ENCODE results near the gene RBMS3.
"Not testable (repeated sequence)": the region's sequence is repeated elsewhere in the genome, so short reads cannot be mapped to it uniquely, and the experiment has no call there.

Gene RBMS3

GRCh38 chr3:29393946-29394345, 113.1 kb downstream of the RBMS3 start:
- not testable (repeated sequence) for DNase-seq

DNA sequence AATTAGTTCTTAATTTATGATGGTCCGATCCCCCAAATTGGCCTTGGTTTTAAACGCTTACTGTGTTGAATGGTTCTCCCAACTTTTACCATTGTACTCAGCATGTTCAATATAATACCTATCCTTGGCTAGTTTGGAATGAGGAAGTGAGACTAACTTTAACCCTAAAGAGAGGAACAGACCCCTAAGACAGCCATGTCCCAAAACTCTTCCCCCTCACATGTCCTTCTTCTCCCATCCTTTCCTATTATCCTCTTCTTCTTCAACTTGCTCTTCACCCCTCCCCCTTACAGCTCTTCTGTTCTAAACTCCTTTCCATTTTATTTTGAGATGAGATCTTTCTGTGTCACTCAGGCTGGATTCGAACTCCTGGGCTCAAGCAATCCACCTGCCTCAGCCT, 116.5 kb downstream of the RBMS3 start:
- no peak for DNase-seq

DNA sequence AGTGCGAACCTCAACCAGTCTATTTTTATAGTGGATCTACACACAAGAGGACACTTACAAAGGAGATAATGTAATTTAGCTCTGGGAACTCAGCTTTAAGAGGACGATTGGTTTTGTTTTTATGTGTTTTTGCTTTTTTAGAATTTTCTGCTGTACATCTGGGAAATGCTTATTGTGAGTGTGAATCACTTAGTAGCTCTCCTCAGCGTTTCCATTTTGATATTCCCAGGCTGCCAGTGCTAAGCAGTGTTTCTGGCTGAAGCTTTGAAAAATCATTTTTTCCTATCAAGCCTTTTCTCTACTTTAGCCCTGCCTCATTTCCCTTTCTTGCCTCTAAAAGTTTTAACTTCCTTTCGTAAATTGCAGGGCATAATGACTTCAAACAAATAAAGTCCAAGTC, 117.9 kb downstream of the RBMS3 start:
- DNase-seq: no peak

DNA sequence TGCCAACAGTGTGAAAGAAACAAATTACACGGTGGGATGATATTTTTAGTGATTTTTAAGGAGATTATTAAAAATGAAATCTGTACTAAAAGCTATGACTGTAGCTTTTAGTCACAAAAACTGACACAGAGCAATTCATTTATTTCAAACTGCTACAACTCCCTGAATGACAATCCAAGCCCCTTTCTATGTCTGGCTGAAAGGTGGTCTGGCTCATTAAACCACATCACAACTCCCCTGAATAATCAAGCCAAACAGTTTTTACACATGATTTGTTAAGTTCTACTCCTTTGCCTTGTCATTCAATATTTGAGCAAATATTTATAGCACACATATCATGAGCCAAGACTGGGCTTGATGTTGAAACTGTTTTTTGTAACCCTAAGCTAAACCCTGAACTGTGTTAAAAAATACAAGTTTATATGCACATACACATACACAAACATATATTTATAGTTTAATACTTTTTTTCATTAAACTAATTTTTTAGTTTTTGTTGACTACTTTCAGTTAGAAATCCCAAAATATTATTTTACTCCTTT, 125.5 kb downstream of the RBMS3 start:
- DNase-seq: no peak

DNA sequence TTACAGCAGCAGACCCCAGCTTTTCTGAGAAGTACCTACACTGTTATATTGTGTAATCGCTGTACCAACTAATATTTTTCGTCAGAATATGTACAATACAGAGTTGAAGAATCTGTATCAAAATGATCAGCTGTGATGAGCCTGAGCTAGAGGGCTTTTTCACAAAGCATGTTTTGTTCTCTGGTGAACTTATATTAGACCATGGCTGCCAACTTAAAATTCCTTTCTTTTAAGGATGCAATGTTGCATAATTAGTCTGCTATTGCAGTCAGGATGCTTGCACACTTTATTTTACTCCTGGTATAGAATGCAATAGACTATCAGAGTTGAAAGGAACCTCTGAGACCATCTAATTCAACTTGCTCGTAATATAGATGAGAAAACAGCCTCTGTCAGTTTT, 127.8 kb downstream of the RBMS3 start:
- no peak for DNase-seq

- DNase-seq: no peak
These were observed 128.5 kb downstream of the RBMS3 start for GRCh38 chr3:29409409-29409808.

DNA sequence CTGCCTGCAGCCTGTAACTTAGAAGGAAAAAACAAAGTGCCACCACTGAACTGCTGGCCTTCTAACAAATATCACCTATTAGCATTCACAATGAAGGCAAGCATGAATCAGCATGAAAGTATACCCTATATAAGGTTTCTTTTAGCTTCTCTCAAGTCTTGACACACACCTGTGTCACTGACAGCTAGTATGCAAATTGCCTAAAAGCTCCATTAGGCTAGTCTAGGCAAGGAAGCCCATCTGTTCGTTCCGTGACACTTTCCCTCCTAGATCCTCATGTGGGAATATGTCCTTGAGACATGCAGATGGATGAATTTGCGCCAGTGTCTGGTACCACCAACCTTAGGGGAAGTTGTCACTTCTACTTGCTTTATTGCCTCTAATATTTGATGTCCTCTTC, 129.3 kb downstream of the RBMS3 start:
- DNase-seq: no peak

DNA sequence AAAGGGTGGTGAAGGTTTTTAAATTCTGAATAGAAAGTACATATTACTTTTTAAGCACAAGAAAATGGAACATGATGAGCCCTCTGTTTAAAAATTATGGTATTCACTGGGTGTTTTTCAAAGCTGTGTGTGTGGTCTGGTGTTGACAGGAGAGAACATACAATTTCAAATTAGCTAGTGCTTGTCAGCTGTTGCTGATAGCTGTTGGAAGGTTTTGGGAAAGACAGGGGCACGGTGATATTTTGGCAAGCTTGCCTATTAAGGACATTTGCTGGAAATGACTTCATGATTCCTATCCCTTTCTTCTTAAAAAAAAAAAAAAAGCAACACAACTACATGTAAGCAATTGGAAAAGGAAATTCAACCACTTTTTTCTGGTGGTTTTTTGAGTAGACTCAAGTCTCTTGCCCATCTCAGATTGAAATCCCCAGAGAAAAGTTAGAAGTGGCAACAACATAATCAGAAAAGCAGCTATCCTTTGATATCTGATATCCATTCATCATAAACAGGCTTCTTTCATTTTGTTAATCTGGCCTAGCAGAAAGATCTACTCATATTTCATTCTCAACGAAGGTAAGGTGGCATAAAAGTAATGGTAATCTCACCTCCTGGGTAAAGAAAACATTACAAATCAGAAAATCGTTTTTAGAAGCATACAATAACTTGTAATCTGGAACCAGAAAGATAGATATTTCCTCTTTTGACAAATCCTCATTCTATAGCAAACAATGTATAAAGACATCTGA, 130.0 kb downstream of the RBMS3 start:
- peak; percentile 3 for DNase-seq

DNA sequence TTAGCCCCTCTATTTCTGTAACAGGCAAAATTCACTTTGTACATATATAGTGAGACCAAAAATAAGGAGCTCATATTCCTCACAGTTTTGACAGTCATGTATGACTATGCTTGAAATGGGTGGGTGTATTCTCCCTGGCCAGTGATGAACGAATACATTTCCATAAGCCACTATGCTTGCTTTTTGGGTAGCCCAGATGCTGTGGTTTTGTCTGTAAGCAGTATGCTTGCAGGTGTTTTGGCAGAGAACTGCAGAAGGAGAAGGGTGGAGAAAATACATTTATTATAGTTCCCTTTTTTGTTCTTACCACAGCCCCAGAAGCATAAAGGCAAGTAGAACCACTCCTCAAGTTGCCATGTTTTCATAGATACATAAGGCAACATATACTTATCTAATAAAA, 131.2 kb downstream of the RBMS3 start:
- no peak for DNase-seq

DNA sequence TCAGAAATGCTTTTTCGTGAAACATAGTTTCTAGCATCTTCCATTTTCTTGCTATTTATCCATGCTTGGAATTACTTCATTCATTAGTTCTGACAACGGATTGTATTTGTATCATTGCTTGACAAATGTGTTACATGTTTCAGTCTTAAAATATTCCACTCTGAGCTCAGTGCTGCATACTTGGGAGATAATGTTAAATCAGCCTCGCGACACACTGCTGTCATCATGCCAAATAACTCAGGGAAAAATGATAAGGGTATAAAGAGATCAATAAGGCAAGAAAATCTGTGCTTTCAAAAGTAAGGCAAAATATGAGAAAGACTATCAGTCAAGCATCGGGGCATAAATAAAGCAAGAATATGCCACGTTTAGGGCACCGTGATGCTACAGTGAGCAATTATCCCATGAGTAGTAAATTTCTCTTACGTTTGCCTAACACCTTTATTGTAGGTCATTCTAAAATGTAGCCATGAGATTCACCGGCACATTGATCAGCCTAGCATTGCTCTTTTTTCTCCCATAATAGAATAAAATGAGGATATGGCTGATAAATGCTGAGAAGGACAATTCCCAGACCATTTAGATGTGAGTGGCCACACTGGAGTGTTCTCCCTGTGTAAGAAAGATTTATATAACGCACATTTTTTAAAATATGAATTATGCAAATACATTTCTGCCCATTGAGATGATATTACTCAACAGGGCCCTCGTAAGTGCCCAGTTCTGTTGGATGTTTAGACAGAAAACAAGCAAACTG, 133.8 kb downstream of the RBMS3 start:
- DNase-seq: no peak

DNA sequence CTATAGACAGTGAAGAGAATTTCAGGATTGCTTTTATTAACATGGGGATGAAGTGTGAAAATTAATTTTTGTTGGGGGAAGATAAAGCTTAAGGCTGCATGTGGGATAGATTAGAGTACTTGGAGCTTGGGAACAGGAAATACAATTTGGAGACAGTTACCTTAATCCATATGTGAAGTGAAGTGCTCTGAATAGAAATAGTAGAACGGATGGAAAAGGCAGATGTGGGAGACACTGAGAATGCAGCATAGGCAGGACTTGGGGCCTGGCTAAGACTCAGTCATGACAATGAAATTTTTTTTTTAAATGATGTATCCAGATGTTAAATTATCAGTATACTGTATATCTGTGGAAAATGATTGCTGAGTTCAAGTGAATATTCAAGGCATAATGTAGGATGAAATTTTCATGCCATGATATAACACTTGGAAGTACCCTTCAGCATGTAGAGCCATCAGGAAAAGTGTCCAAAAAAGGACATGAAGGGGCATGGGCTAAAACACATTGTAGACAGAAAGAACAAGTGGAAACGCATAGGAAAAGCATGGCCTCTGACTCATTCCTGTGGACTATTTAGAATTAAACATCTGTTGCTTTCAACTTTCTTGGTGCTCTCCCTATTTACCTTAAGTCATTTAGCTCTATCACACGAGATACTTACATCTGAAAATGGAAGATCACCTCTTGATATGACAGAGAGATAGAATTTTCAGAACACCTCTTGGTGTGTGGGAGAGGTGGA, 134.8 kb downstream of the RBMS3 start:
- DNase-seq: no peak

GRCh38 chr3:29416514-29416913, 135.6 kb downstream of the RBMS3 start:
- DNase-seq: no peak

DNA sequence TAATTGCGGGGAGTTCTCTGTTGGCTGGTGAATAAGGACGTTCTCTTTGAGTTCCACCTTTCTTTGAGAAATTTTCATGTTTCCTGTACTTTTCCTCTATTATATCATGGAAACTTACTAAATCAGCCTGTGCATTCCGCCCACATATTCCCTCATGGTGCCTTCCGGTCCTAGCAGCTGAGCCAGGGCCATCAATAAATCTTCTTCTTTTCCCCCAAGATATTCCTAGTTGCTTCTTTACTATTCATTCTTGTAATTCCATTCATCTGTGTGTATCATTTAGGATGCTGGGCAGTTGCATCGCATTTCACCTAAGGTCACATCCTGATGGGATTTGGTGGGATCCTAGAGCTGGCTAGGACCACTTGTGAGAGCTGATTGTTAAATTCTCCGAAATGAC, 139.2 kb downstream of the RBMS3 start:
- no peak for DNase-seq

- DNase-seq: no peak
These were observed 145.7 kb downstream of the RBMS3 start for GRCh38 chr3:29426302-29427226.

- no peak for DNase-seq
These were observed 146.6 kb downstream of the RBMS3 start for GRCh38 chr3:29427266-29428103.

- DNase-seq: no peak
These were observed 148.3 kb downstream of the RBMS3 start for GRCh38 chr3:29429055-29429679.

- DNase-seq: no peak
These were observed 149.7 kb downstream of the RBMS3 start for GRCh38 chr3:29430558-29430971.

- DNase-seq: no peak
These were observed 155.9 kb downstream of the RBMS3 start for GRCh38 chr3:29436612-29437323.

GRCh38 chr3:29438580-29438979, 157.7 kb downstream of the RBMS3 start:
- DNase-seq: no peak

All from NCI-H1694 treated with DMSO at 0.1 percent for 48 hours (cell line).